ENCODE measurements around the gene DCAKD.

The DCAKD gene

GRCh38 chr17:45092911-45093430, 41.5 kb upstream of the DCAKD start:
- H3K27ac ChIP-seq, result peak overlapping the region; percentile 32
- no peak for TF ChIP-seq ZFX (IDR thresholded peaks at IDR 0.05; ENCODE audit: borderline replicate concordance)
- TF ChIP-seq, protein P1, sequence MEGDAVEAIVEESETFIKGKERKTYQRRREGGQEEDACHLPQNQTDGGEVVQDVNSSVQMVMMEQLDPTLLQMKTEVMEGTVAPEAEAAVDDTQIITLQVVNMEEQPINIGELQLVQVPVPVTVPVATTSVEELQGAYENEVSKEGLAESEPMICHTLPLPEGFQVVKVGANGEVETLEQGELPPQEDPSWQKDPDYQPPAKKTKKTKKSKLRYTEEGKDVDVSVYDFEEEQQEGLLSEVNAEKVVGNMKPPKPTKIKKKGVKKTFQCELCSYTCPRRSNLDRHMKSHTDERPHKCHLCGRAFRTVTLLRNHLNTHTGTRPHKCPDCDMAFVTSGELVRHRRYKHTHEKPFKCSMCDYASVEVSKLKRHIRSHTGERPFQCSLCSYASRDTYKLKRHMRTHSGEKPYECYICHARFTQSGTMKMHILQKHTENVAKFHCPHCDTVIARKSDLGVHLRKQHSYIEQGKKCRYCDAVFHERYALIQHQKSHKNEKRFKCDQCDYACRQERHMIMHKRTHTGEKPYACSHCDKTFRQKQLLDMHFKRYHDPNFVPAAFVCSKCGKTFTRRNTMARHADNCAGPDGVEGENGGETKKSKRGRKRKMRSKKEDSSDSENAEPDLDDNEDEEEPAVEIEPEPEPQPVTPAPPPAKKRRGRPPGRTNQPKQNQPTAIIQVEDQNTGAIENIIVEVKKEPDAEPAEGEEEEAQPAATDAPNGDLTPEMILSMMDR (IDR thresholded peaks at IDR 0.05), result no peak

DNA sequence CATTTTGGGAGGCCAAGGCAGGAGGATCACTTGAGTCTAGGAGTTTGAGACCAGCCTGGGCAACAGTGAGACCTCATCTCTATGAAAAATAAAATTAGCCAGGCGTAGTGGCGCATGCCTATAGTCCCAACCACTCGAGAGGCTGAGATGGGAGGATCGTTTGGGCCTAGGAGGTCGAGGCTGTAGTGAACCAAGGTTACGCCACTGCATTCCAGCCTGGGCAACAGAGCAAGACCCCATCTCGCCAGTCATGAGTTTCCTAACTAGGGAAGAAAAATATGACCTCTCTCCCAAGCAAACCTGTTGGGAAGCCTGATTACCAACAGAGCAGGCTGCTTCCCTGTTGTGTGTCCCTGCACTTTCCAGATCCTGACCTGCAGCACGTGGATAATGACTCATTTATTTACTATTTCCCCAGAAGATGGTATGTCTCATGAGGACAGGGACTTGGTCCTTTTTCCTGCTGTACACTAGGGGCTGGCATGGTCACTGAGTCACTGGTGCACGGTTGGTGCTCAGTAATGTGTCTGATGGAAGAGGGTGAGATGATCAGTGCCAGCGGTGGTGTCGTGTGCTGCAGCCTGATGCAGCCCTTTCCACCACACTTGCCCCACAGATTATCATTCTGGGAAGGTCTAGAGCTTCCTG, 40.5 kb upstream of the DCAKD start:
- TF ChIP-seq, protein P1 (IDR thresholded peaks at IDR 0.05), result no peak
- TF ChIP-seq ZFX (IDR thresholded peaks at IDR 0.05; ENCODE audit: borderline replicate concordance), result no peak
- H3K27ac ChIP-seq, result no peak overlapping the region

DNA sequence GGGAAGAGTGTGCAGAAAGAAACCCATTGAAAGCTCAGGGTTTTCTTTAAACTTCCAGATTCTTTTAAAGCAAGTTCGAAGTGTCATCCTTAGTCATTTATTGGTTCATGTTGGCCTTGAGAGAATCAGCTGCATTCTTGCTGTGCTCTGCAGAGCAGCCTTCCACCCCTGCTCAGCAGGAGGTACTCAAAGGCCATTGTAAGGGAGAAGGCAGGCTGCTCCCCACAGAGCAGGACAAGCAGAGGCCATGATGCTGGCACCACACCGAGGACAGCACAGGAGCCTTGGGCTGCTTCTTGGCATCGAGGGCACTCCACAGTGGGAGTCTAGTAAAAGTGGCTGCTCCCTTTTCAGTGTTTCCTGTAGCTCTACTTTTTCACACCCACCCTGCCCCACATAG, 39.3 kb upstream of the DCAKD start:
- H3K27ac ChIP-seq, result no peak overlapping the region
- no peak for TF ChIP-seq ZFX (IDR thresholded peaks at IDR 0.05; ENCODE audit: borderline replicate concordance)
- TF ChIP-seq, protein P1 (IDR thresholded peaks at IDR 0.05), result no peak

- TF ChIP-seq, protein P1 (IDR thresholded peaks at IDR 0.05), result no peak
- TF ChIP-seq ZFX (IDR thresholded peaks at IDR 0.05; ENCODE audit: borderline replicate concordance), result no peak
- no peak overlapping the region for H3K27ac ChIP-seq
Measured at GRCh38 chr17:45088741-45089140, 37.3 kb upstream of the DCAKD start.

DNA sequence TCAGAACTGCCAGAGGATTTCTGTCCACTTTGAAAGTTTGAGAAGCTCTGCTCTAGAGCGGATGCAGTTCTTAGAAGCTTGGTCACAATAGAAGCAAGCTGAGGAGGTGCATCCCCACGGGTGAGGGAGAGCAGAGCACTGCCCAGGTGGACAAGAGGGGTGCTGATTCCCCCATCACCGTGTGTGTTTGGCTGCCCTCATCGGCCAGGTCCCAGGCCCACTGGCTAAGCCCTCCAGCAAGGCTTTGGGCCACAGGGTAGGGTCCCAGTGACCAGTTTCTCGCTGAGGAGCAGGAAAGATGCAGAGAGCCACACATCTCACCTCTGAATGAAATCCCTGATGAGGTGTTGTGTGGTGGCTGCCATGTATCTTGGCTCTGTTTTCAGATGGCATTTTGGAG, 36.5 kb upstream of the DCAKD start:
- TF ChIP-seq, protein P1 (IDR thresholded peaks at IDR 0.05), result no peak
- TF ChIP-seq ZFX (IDR thresholded peaks at IDR 0.05; ENCODE audit: borderline replicate concordance), result no peak
- H3K27ac ChIP-seq, result no peak overlapping the region

- no peak overlapping the region for H3K27ac ChIP-seq
- no peak for TF ChIP-seq ZFX (IDR thresholded peaks at IDR 0.05; ENCODE audit: borderline replicate concordance)
- TF ChIP-seq, protein P1 (IDR thresholded peaks at IDR 0.05), result no peak
Measured at GRCh38 chr17:45087504-45087975, 36.1 kb upstream of the DCAKD start.

DNA sequence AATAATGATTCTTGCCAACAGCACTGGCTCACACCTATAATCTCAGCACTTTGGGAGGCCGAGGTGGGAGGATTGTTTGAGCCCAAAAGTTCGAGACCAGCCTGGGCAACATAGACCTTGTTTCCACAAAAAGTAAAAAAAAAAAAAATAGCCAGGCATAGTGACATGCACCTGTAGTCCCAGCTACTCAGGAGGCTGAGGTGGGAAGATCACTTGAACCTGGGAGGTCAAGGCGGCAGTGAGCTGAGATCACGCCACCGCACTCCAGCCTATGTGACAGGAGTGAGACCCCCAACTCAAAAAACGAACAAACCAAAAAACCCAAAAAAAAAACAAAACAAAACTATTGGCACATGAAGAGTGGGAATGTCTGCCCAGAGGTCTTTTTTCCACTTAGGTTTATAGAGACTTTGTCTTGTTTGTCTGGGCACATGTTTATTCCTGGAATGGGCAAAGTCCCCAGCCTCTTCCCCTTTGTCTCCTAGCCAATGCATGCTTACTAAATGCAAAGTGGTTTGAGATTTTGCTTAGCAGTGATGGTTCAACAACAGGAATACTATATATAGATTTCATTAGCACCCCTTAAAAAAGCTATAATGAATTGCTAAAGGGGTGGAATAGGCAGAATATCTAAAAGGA, 35.6 kb upstream of the DCAKD start:
- H3K27ac ChIP-seq, result no peak overlapping the region
- TF ChIP-seq ZFX (IDR thresholded peaks at IDR 0.05; ENCODE audit: borderline replicate concordance), result no peak
- TF ChIP-seq, protein P1 (IDR thresholded peaks at IDR 0.05), result no peak

Data from 22Rv1 (cell line).